Neural cell (in vitro differentiated cells): ENCODE measurements around the gene TXN2. TPM values are rescaled to one million over a fixed set of nuclear protein-coding genes. Genes with fewer than 3 reads are reported as not detected.

Experiments
- H2AFZ ChIP-seq: fragments of 200-600, 300-800 bp; sonication (generic), shearing (Covaris generic); 2 replicates; pipeline ENCODE4 v1.6.0; 2014; ENCODE audit warnings: low read depth, mild to moderate bottlenecking, antibody characterized with exemption, low read length, moderate library complexity
- H3F3A ChIP-seq: fragments of 200-600 bp; shearing (Covaris generic); 2 replicates; pipeline ENCODE4 v1.6.1; 2016; ENCODE audit warnings: mild to moderate bottlenecking, moderate library complexity, mixed read lengths, antibody characterized with exemption, low read length; ENCODE audit not compliant: insufficient read depth, poor library complexity, severe bottlenecking
- H3K27ac ChIP-seq: fragments of 200-600, 300-800 bp; sonication (generic), shearing (Covaris generic); 2 replicates; pipeline ENCODE4 v1.5.1; 2014; ENCODE audit warnings: mild to moderate bottlenecking, low read length, moderate library complexity
- H3K27me3 ChIP-seq: fragments of 300-800, 200-600 bp; sonication (generic), shearing (Covaris generic); 2 replicates; pipeline ENCODE4 v1.6.0; 2014; ENCODE audit warnings: mild to moderate bottlenecking, low read depth, low read length, moderate library complexity; ENCODE audit not compliant: insufficient read depth
- H3K36me3 ChIP-seq: fragments of 300-800, 200-600 bp; sonication (generic), shearing (Covaris generic); 2 replicates; pipeline ENCODE4 v1.5.1; 2014; ENCODE audit warnings: mild to moderate bottlenecking, antibody characterized with exemption, low read length, moderate library complexity; ENCODE audit not compliant: insufficient read depth
- H3K4me2 ChIP-seq: fragments of 300-800, 200-600 bp; sonication (generic), shearing (Covaris generic); 2 replicates; pipeline ENCODE4 v1.6.0; 2014; ENCODE audit warnings: mild to moderate bottlenecking, low read length
- H3K4me3 ChIP-seq: fragments of 300-800, 200-600 bp; sonication (generic), shearing (Covaris generic); 2 replicates; pipeline ENCODE4 v1.5.1; 2014; ENCODE audit warnings: mild to moderate bottlenecking, low read length, moderate library complexity
- H3K79me2 ChIP-seq: fragments of 200-600 bp; shearing (Covaris generic); replicated peaks from 2 replicates; pipeline ENCODE4 v1.6.0; 2014; ENCODE audit warnings: mild to moderate bottlenecking, low read length, moderate library complexity; ENCODE audit not compliant: insufficient read depth
- H3K9ac ChIP-seq: fragments of 300-800, 200-600 bp; sonication (generic), shearing (Covaris generic); 2 replicates; pipeline ENCODE4 v1.6.1; 2016; ENCODE audit warnings: mild to moderate bottlenecking, low read length, mixed read lengths
- H3K9me2 ChIP-seq: fragments of 200-600 bp; shearing (Covaris generic); 2 replicates; pipeline ENCODE4 v1.6.1; 2016; ENCODE audit warnings: mild to moderate bottlenecking, low read length, mixed read lengths; ENCODE audit not compliant: insufficient read depth
- H3K9me3 ChIP-seq: fragments of 200-600, 300-800 bp; sonication (generic), shearing (Covaris generic); 2 replicates; pipeline ENCODE4 v1.6.1; 2016; ENCODE audit warnings: mild to moderate bottlenecking, mixed run types, low read length, moderate library complexity, mixed read lengths
- H4K20me1 ChIP-seq: fragments of 200-600 bp; shearing (Covaris generic); 2 replicates; pipeline ENCODE4 v1.6.1; 2016; ENCODE audit warnings: mild to moderate bottlenecking, mixed run types; ENCODE audit not compliant: insufficient read depth
- EP300 ChIP-seq: fragments of 450-650 bp; conservative IDR thresholded peaks from 2 replicates; pipeline ENCODE4 v1.6.1; 2014; ENCODE audit warnings: antibody characterized with exemption, mild to moderate bottlenecking, moderate library complexity; ENCODE audit not compliant: poor library complexity, severe bottlenecking
- EZH2 ChIP-seq: fragments of 200-600, 300-800 bp; shearing (Covaris generic), sonication (generic); IDR thresholded peaks from 2 replicates; pipeline ENCODE4 v1.6.1; 2014; ENCODE audit warnings: antibody characterized with exemption, low read length, borderline replicate concordance, mild to moderate bottlenecking; ENCODE audit not compliant: insufficient read depth, poor library complexity, severe bottlenecking
- MXI1 ChIP-seq: fragments of 450-650 bp; conservative IDR thresholded peaks from 2 replicates; pipeline ENCODE4 v1.6.1; 2014; ENCODE audit warnings: antibody characterized with exemption, mild to moderate bottlenecking; ENCODE audit not compliant: poor library complexity, severe bottlenecking
- POLR2AphosphoS5 ChIP-seq: IDR thresholded peaks from 2 replicates; pipeline ENCODE4 v1.6.1; 2012
- RAD21 ChIP-seq: fragments of 450-650 bp; conservative IDR thresholded peaks from 2 replicates; pipeline ENCODE4 v1.6.1; 2014; ENCODE audit warnings: antibody characterized with exemption, mild to moderate bottlenecking, moderate library complexity
- SMC3 ChIP-seq: fragments of 450-650 bp; conservative IDR thresholded peaks from 2 replicates; pipeline ENCODE4 v1.6.1; 2014; ENCODE audit warnings: antibody characterized with exemption, mild to moderate bottlenecking, moderate library complexity; ENCODE audit not compliant: poor library complexity
- TAF1 ChIP-seq: IDR thresholded peaks from 2 replicates; pipeline ENCODE4 v1.6.1; 2012; ENCODE audit warnings: low read depth
- polyA plus RNA-seq: library from polyadenylated mRNA; depleted of rRNA; stranded (reverse); fragments of >200 nt; gene quantifications from 2 replicates; pipeline ENCODE4 v1.2.3, GENCODE V29; 2014
- TF ChIP-seq, protein P1 (sequence below): IDR thresholded peaks from 2 replicates; pipeline ENCODE4 v1.6.1; 2012; ENCODE audit warnings: borderline replicate concordance
- TF ChIP-seq, protein P2 (sequence below): fragments of 450-650 bp; IDR thresholded peaks from 2 replicates; pipeline ENCODE4 v1.5.1; 2014; ENCODE audit warnings: antibody characterized with exemption, mild to moderate bottlenecking, moderate library complexity; ENCODE audit not compliant: poor library complexity, severe bottlenecking

Gene TXN2
- polyA plus RNA-seq, 1 donor from 2014 or later: 26.2 TPM

DNA sequence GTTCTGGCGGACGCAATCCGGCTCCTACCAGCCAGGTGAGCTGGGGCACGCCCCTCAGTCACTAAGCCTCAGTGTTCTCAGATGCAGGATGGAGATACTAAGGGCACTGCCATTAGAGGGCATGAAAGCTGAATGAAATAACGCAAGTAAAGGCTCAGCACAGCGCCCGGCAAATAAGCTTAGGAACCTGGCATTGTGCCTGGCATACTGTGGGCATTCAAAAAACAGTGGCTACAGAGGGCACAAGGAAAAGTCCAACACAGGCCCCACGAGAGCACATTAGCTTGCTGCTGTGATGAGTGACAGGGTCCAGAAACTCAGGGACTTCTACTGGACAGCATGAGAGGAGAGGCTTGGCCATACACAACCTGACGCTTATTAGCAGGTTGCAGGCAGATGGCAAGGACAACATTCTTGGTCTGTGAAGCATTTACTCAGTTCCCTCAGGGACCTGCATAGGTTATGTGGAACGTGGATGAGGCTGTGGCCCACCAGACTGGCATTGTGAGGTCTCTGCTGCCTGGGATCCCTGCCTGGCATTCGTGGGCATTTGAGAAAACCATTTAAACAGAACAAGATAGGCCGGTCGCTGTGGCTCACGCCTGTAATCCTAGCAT, 12.2 kb downstream of the TXN2 start:
- Histone ChIP-seq H3K9me2 (no peaks in the 10 kb centered on the region), H3F3A (no peaks in the 10 kb centered on the region), H3K36me3 (no peaks in the 10 kb centered on the region), H2AFZ (no peak overlapping the region), H3K9ac (no peak overlapping the region), H3K4me3 (no peak overlapping the region), H3K27ac (no peak overlapping the region), H3K27me3 (no peaks in the 10 kb centered on the region), H3K79me2 (no peaks in the 10 kb centered on the region), H4K20me1 (no peaks in the 10 kb centered on the region), H3K4me2 (no peak overlapping the region), H3K9me3 (no peaks in the 10 kb centered on the region)
- TF ChIP-seq, protein P1, sequence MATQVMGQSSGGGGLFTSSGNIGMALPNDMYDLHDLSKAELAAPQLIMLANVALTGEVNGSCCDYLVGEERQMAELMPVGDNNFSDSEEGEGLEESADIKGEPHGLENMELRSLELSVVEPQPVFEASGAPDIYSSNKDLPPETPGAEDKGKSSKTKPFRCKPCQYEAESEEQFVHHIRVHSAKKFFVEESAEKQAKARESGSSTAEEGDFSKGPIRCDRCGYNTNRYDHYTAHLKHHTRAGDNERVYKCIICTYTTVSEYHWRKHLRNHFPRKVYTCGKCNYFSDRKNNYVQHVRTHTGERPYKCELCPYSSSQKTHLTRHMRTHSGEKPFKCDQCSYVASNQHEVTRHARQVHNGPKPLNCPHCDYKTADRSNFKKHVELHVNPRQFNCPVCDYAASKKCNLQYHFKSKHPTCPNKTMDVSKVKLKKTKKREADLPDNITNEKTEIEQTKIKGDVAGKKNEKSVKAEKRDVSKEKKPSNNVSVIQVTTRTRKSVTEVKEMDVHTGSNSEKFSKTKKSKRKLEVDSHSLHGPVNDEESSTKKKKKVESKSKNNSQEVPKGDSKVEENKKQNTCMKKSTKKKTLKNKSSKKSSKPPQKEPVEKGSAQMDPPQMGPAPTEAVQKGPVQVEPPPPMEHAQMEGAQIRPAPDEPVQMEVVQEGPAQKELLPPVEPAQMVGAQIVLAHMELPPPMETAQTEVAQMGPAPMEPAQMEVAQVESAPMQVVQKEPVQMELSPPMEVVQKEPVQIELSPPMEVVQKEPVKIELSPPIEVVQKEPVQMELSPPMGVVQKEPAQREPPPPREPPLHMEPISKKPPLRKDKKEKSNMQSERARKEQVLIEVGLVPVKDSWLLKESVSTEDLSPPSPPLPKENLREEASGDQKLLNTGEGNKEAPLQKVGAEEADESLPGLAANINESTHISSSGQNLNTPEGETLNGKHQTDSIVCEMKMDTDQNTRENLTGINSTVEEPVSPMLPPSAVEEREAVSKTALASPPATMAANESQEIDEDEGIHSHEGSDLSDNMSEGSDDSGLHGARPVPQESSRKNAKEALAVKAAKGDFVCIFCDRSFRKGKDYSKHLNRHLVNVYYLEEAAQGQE: no peak
- TF ChIP-seq RAD21: no peak
- TF ChIP-seq EP300: no peak
- no peak for TF ChIP-seq POLR2AphosphoS5
- TF ChIP-seq MXI1: no peak
- no peak for TF ChIP-seq TAF1
- TF ChIP-seq, protein P2, sequence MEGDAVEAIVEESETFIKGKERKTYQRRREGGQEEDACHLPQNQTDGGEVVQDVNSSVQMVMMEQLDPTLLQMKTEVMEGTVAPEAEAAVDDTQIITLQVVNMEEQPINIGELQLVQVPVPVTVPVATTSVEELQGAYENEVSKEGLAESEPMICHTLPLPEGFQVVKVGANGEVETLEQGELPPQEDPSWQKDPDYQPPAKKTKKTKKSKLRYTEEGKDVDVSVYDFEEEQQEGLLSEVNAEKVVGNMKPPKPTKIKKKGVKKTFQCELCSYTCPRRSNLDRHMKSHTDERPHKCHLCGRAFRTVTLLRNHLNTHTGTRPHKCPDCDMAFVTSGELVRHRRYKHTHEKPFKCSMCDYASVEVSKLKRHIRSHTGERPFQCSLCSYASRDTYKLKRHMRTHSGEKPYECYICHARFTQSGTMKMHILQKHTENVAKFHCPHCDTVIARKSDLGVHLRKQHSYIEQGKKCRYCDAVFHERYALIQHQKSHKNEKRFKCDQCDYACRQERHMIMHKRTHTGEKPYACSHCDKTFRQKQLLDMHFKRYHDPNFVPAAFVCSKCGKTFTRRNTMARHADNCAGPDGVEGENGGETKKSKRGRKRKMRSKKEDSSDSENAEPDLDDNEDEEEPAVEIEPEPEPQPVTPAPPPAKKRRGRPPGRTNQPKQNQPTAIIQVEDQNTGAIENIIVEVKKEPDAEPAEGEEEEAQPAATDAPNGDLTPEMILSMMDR: no peak
- no peak for TF ChIP-seq SMC3
- TF ChIP-seq EZH2: no peak

DNA sequence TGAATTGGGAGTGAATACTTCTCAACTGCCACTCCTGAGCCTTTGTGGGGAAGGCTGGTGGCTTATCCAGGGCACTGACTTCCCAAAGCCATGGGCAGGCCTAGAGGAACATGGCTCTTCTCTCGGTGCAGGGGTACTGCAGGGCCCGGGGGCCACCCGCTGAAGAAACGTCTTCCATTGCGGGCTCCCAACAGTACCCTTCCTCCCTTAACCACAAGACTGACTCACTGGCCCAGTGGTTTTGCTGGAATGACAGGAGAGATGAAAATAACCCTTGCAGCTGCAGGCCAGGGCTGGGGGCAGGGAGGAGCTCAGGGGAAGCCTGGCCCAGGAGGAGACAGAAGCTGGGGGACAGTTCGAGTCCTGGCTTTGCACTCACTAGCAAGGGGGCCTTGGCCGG, 13.5 kb downstream of the TXN2 start:
- H3K27ac ChIP-seq: no peak overlapping the region
- TF ChIP-seq, protein P1: no peak
- TF ChIP-seq SMC3: no peak
- TF ChIP-seq POLR2AphosphoS5: no peak
- TF ChIP-seq TAF1: no peak
- no peak for TF ChIP-seq MXI1
- no peak for TF ChIP-seq EP300
- TF ChIP-seq, protein P2: no peak
- TF ChIP-seq EZH2: no peak
- TF ChIP-seq RAD21: no peak

More for the DNA sequence above, 13.5 kb downstream of the TXN2 start:
- no peaks in the 10 kb centered on the region for H3K79me2 ChIP-seq
- H3K36me3 ChIP-seq: no peaks in the 10 kb centered on the region
- no peak overlapping the region for H3K4me2 ChIP-seq
- no peaks in the 10 kb centered on the region for H3F3A ChIP-seq
- no peaks in the 10 kb centered on the region for H3K9me2 ChIP-seq
- H3K9me3 ChIP-seq: no peaks in the 10 kb centered on the region
- no peak overlapping the region for H3K4me3 ChIP-seq
- no peak overlapping the region for H2AFZ ChIP-seq
- H3K27me3 ChIP-seq: no peaks in the 10 kb centered on the region
- no peaks in the 10 kb centered on the region for H4K20me1 ChIP-seq
- no peak overlapping the region for H3K9ac ChIP-seq
